IMR-90 (cell line): ENCODE measurements around the gene ARMH3. TPM values are rescaled to one million over a fixed set of nuclear protein-coding genes. Genes with fewer than 3 reads are reported as not detected.

Experiments used
- ATAC-seq: fragments of 200-7000 bp; cut with Tn5 transposase; 2 replicates; pipeline ENCODE4 v1.9.1; 2020; ENCODE audit warnings: low read depth, mild to moderate bottlenecking, moderate library complexity
- BruUV-seq: library from RNA; stranded (reverse); fragments of 400-500 nt; replicated peaks from 2 replicates; lab custom pipeline; 2021; lab: Mats Ljungman, UMichigan
- CTCF ChIA-PET: fragments of 300-600 bp; formaldehyde crosslinking; extraction: SDS; loops from one replicate; lab custom pipeline; 2021; ENCODE audit warnings: antibody characterized with exemption; lab: Yijun Ruan, JAX
- POLR2A ChIA-PET: fragments of 300-600 bp; sonication (Branson Sonifier 250); formaldehyde crosslinking; loops from one replicate; lab custom pipeline; 2022; ENCODE audit warnings: antibody characterized with exemption; ENCODE audit not compliant: unreplicated experiment; lab: Charles Lee
- DNase-seq: peaks from one replicate; pipeline ENCODE4 v3.0.0; 2013
- H2AFZ ChIP-seq: replicated peaks from 2 replicates; pipeline ENCODE3; 2013; ENCODE audit warnings: low read length, mild to moderate bottlenecking; ENCODE audit not compliant: poor library complexity
- H2AK5ac ChIP-seq: 2 replicates; pipeline ENCODE4 v1.6.1; 2013; ENCODE audit warnings: low read depth, low read length, inconsistent platforms
- H2AK9ac ChIP-seq: replicated peaks from 2 replicates; pipeline ENCODE3; 2013; ENCODE audit warnings: mild to moderate bottlenecking, low read depth, low read length, moderate library complexity; ENCODE audit not compliant: poor library complexity
- H2BK120ac ChIP-seq: 2 replicates; pipeline ENCODE4 v1.6.1; 2013; ENCODE audit warnings: low read depth, low read length, inconsistent platforms
- H2BK15ac ChIP-seq: 3 replicates; pipeline ENCODE4 v1.6.1; 2013; ENCODE audit warnings: low read depth, low read length, inconsistent platforms
- H2BK20ac ChIP-seq: 2 replicates; pipeline ENCODE4 v1.6.1; 2013; ENCODE audit warnings: low read depth, mild to moderate bottlenecking, inconsistent platforms, low read length, moderate library complexity
- H2BK5ac ChIP-seq: 2 replicates; pipeline ENCODE4 v1.6.1; 2013; ENCODE audit warnings: mild to moderate bottlenecking, low read depth, low read length, inconsistent platforms; ENCODE audit not compliant: poor library complexity, severe bottlenecking
- H3K14ac ChIP-seq: replicated peaks from 2 replicates; pipeline ENCODE4 v1.6.1; 2013; ENCODE audit warnings: low read depth, low read length, inconsistent platforms
- H3K18ac ChIP-seq: 2 replicates; pipeline ENCODE4 v1.6.1; 2013; ENCODE audit warnings: low read depth, low read length, control low read depth
- H3K23ac ChIP-seq: 2 replicates; pipeline ENCODE4 v1.6.1; 2013; ENCODE audit warnings: low read depth, low read length, inconsistent platforms
- H3K27ac ChIP-seq: 2 replicates; pipeline ENCODE4 v1.5.1; 2013; ENCODE audit warnings: mild to moderate bottlenecking, control low read depth, low read length; ENCODE audit not compliant: insufficient read depth
- H3K27me3 ChIP-seq: 2 replicates; pipeline ENCODE4 v1.6.1; 2013; ENCODE audit warnings: low read length; ENCODE audit not compliant: control insufficient read depth, insufficient read depth
- H3K36me3 ChIP-seq: 2 replicates; pipeline ENCODE4 v1.6.1; 2013; ENCODE audit warnings: low read length, mixed read lengths; ENCODE audit not compliant: control insufficient read depth, insufficient read depth
- H3K4ac ChIP-seq: 2 replicates; pipeline ENCODE4 v1.6.1; 2013; ENCODE audit warnings: low read depth, low read length, inconsistent platforms
- H3K4me1 ChIP-seq: 2 replicates; pipeline ENCODE4 v1.6.1; 2013; ENCODE audit warnings: low read length, mixed read lengths; ENCODE audit not compliant: control insufficient read depth, insufficient read depth
- H3K4me2 ChIP-seq: 2 replicates; pipeline ENCODE4 v1.6.1; 2013; ENCODE audit warnings: low read depth, mild to moderate bottlenecking, control low read depth, low read length, moderate library complexity
- H3K4me3 ChIP-seq: 2 replicates; pipeline ENCODE4 v1.5.1; 2013; ENCODE audit warnings: low read depth, mild to moderate bottlenecking, control low read depth, low read length, moderate library complexity; ENCODE audit not compliant: insufficient read depth
- H3K56ac ChIP-seq: 2 replicates; pipeline ENCODE4 v1.6.1; 2013; ENCODE audit warnings: low read length, inconsistent platforms; ENCODE audit not compliant: insufficient read depth; ENCODE audit errors: extremely low read depth
- H3K79me1 ChIP-seq, 2 experiments: 2 replicates each; pipeline ENCODE4 v1.6.1; 2013; ENCODE audit warnings: low read length in 2 of 2, inconsistent platforms in 1 of 2, low read depth in 1 of 2
- H3K9ac ChIP-seq: 2 replicates; pipeline ENCODE4 v1.6.1; 2013; ENCODE audit warnings: low read depth, low read length, control low read depth
- H3K9me1 ChIP-seq: 2 replicates; pipeline ENCODE4 v1.6.1; 2013; ENCODE audit warnings: low read length, inconsistent platforms; ENCODE audit not compliant: insufficient read depth
- H3K9me3 ChIP-seq: 2 replicates; pipeline ENCODE4 v1.6.1; 2013; ENCODE audit warnings: low read length; ENCODE audit not compliant: control insufficient read depth, insufficient read depth
- H4K20me1 ChIP-seq: 2 replicates; pipeline ENCODE4 v1.6.1; 2013; ENCODE audit warnings: low read length, inconsistent platforms; ENCODE audit not compliant: insufficient read depth
- H4K5ac ChIP-seq: 2 replicates; pipeline ENCODE4 v1.6.1; 2013; ENCODE audit warnings: mild to moderate bottlenecking, low read depth, low read length, control low read depth
- H4K8ac ChIP-seq, 2 experiments: 2 replicates each; pipeline ENCODE4 v1.6.1; 2013; ENCODE audit warnings: low read depth in 2 of 2, low read length in 2 of 2, control low read depth in 1 of 2, inconsistent platforms in 1 of 2
- H4K91ac ChIP-seq: 2 replicates; pipeline ENCODE4 v1.6.1; 2013; ENCODE audit warnings: low read depth, low read length, inconsistent platforms; ENCODE audit not compliant: insufficient read depth
- CEBPB ChIP-seq: IDR thresholded peaks from 2 replicates; pipeline ENCODE4 v1.6.1; 2012; ENCODE audit warnings: low read depth, low read length, improper control_type of control experiment
- FOS ChIP-seq: fragments of 150-350 bp; IDR thresholded peaks from 2 replicates; pipeline ENCODE4 v1.6.1; 2016; ENCODE audit warnings: low read depth, low read length
- MAFK ChIP-seq: IDR thresholded peaks from 2 replicates; pipeline ENCODE4 v1.6.1; 2012; ENCODE audit warnings: low read depth, low read length, improper control_type of control experiment
- MAZ ChIP-seq: IDR thresholded peaks from 2 replicates; pipeline ENCODE4 v1.6.1; 2012; ENCODE audit warnings: low read depth, mild to moderate bottlenecking, low read length, improper control_type of control experiment, moderate library complexity, borderline replicate concordance
- MXI1 ChIP-seq: IDR thresholded peaks from 2 replicates; pipeline ENCODE4 v1.6.1; 2012; ENCODE audit warnings: low read depth, mild to moderate bottlenecking, low read length, moderate library complexity, borderline replicate concordance
- NFE2L2 ChIP-seq: fragments of 150-350 bp; IDR thresholded peaks from 2 replicates; pipeline ENCODE4 v1.6.1; 2016; ENCODE audit warnings: low read depth, mild to moderate bottlenecking, low read length
- POLR2A ChIP-seq: IDR thresholded peaks from 2 replicates; pipeline ENCODE4 v1.6.1; 2012; ENCODE audit warnings: mild to moderate bottlenecking, low read depth, low read length
- RAD21 ChIP-seq: IDR thresholded peaks from 2 replicates; pipeline ENCODE4 v1.6.1; 2012; ENCODE audit warnings: low read length, improper control_type of control experiment
- RCOR1 ChIP-seq: IDR thresholded peaks from 2 replicates; pipeline ENCODE4 v1.6.1; 2012; ENCODE audit warnings: mild to moderate bottlenecking, low read length, improper control_type of control experiment; ENCODE audit not compliant: insufficient replicate concordance
- RFX5 ChIP-seq: IDR thresholded peaks from 2 replicates; pipeline ENCODE4 v1.8.0; 2012; ENCODE audit warnings: low read depth, mild to moderate bottlenecking, low read length, moderate library complexity
- SMC3 ChIP-seq: fragments of 150-350 bp; IDR thresholded peaks from 2 replicates; pipeline ENCODE4 v1.6.1; 2016; ENCODE audit warnings: low read depth, mild to moderate bottlenecking, antibody characterized with exemption, low read length, moderate library complexity
- dilution Hi-C: fragments of 300-500 bp; cut with HindIII; formaldehyde crosslinking; loops from one replicate; pipeline ENCODE4 v1.14.3; 2018; ENCODE audit warnings: low sequenced_read_pairs; ENCODE audit not compliant: unreplicated experiment
- in situ Hi-C: fragments of 300-500 bp; cut with MboI; formaldehyde crosslinking; loops from 3 replicates; pipeline ENCODE4 v1.14.3; 2019; ENCODE audit warnings: low sequenced_read_pairs, inconsistent platforms, mixed read lengths
- intact Hi-C: fragments of 100-400 bp; cut with micrococcal nuclease; formaldehyde crosslinking; loops from 2 replicates; pipeline ENCODE4 v1.10.0; 2022
- polyA plus RNA-seq, 3 experiments: library from polyadenylated mRNA; depleted of rRNA; stranded (reverse); fragments of >200 nt; gene quantifications; 2 replicates each; pipeline ENCODE4 v1.2.3, GENCODE V29; 2012; ENCODE audit warnings: low replicate concordance in 1 of 3
- total RNA-seq: library from RNA; depleted of rRNA; stranded (reverse); fragments of >200 nt; gene quantifications from 2 replicates; pipeline ENCODE4 v1.2.3, GENCODE V29; 2012
- TF ChIP-seq, protein P1 (sequence below): fragments of 150-350 bp; IDR thresholded peaks from 2 replicates; pipeline ENCODE4 v1.6.1; 2016; ENCODE audit warnings: low read depth, mild to moderate bottlenecking, low read length, moderate library complexity, borderline replicate concordance
- TF ChIP-seq, protein P2 (sequence below): conservative IDR thresholded peaks from 2 replicates; pipeline ENCODE4 v1.5.1; 2012; ENCODE audit warnings: mild to moderate bottlenecking, low read depth, low read length, improper control_type of control experiment

Gene ARMH3
- total and polyA plus RNA-seq, 2 of the 4 experiments (the other 2 are of a cell fraction), result 12.1 to 13.1 TPM

DNA sequence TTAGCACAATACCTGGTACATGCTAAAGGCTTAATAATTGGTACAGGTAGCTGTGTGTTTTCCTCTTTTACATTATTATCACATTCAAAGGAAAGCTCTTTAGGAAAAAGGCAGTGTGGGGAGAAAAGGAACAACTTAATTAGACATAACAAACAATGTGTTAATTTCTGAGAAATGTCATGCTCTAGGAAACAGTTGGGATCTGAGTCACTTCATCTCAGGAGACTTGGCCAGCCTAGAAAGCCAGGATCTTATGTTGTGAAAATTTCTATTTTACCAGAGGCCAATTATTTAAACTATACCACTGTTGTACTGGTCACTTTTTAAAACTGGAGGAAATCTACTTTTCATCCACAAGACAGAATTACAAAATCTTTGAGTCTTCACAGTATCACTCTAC lies 39.6 kb downstream of the ARMH3 start:
- Histone ChIP-seq H3K18ac (no peak overlapping the region), H3K4me3 (no peak overlapping the region), H3K9me1 (no peaks in the 10 kb centered on the region), H3K27me3 (no peaks in the 10 kb centered on the region), H4K8ac (no peak overlapping the region), H3K9me3 (no peaks in the 10 kb centered on the region), H2AK9ac (no peak overlapping the region), H4K20me1 (no peaks in the 10 kb centered on the region), H3K56ac (no peak overlapping the region), H3K27ac (no peak overlapping the region), H2BK5ac (no peak overlapping the region), H2BK15ac (no peak overlapping the region), H3K36me3 (peaks cover 17% of the 10 kb centered on the region), H4K91ac (no peak overlapping the region), H2BK20ac (no peak overlapping the region), H2BK120ac (no peak overlapping the region), H3K4me1 (no peaks in the 10 kb centered on the region), H3K4ac (no peak overlapping the region), H3K4me2 (no peak overlapping the region), H4K5ac (no peak overlapping the region), H3K9ac (no peak overlapping the region), H2AK5ac (no peak overlapping the region), H3K79me1 (no peaks in the 10 kb centered on the region), H3K14ac (no peak overlapping the region), H2AFZ (no peak overlapping the region), H3K23ac (no peak overlapping the region)
- intact Hi-C loops (loop anchor here (2.0 kb wide), 1 partner anchor 56 kb away; no protein-coding TSS in a partner anchor), in situ Hi-C loops (loop anchor here (10.0 kb wide), 1 partner anchor 132 kb away; no protein-coding TSS in a partner anchor), dilution Hi-C loops (no loop called here)
- ATAC-seq (no peak), DNase-seq (no peak)
- CTCF ChIA-PET, result no interaction called here
- POLR2A ChIA-PET, result no interaction called here
- TF ChIP-seq MXI1, result no peak
- TF ChIP-seq MAFK, result no peak
- TF ChIP-seq, protein P1, sequence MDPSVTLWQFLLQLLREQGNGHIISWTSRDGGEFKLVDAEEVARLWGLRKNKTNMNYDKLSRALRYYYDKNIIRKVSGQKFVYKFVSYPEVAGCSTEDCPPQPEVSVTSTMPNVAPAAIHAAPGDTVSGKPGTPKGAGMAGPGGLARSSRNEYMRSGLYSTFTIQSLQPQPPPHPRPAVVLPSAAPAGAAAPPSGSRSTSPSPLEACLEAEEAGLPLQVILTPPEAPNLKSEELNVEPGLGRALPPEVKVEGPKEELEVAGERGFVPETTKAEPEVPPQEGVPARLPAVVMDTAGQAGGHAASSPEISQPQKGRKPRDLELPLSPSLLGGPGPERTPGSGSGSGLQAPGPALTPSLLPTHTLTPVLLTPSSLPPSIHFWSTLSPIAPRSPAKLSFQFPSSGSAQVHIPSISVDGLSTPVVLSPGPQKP, result no peak
- TF ChIP-seq SMC3, result no peak
- TF ChIP-seq MAZ, result no peak
- no peak for TF ChIP-seq RCOR1
- no peak for TF ChIP-seq NFE2L2
- no peak for TF ChIP-seq POLR2A
- TF ChIP-seq, protein P2, sequence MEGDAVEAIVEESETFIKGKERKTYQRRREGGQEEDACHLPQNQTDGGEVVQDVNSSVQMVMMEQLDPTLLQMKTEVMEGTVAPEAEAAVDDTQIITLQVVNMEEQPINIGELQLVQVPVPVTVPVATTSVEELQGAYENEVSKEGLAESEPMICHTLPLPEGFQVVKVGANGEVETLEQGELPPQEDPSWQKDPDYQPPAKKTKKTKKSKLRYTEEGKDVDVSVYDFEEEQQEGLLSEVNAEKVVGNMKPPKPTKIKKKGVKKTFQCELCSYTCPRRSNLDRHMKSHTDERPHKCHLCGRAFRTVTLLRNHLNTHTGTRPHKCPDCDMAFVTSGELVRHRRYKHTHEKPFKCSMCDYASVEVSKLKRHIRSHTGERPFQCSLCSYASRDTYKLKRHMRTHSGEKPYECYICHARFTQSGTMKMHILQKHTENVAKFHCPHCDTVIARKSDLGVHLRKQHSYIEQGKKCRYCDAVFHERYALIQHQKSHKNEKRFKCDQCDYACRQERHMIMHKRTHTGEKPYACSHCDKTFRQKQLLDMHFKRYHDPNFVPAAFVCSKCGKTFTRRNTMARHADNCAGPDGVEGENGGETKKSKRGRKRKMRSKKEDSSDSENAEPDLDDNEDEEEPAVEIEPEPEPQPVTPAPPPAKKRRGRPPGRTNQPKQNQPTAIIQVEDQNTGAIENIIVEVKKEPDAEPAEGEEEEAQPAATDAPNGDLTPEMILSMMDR, result no peak
- no peak for TF ChIP-seq RAD21
- no peak for TF ChIP-seq CEBPB
- no peak for TF ChIP-seq RFX5
- no peak for TF ChIP-seq FOS
- no TSS peak for BruUV-seq
